Measurements from ENCODE around the gene CFAP90. TPM values are rescaled to one million over a fixed set of nuclear protein-coding genes. Genes with fewer than 3 reads are reported as not detected.
A peak's percentile ranks its signal among the peaks of the same experiment; 100 is the strongest.

The CFAP90 gene
- total RNA-seq, 1 donor from 2014 or later, result not detected

GRCh38 chr5:7822449-7822848 is 28.5 kb downstream of the CFAP90 start:
- no peak for TF ChIP-seq CTCF (IDR thresholded peaks at IDR 0.05; ENCODE audit: insufficient read depth, low read length, severe bottlenecking)
- Histone ChIP-seq H3K36me3 (ENCODE audit: control insufficient read depth, insufficient read depth, low read length) (no peaks in the 10 kb centered on the region), H3K4me3 (ENCODE audit: low read depth, low read length) (no peak overlapping the region), H3K27me3 (ENCODE audit: control insufficient read depth, insufficient read depth, low read length) (no peaks in the 10 kb centered on the region)
- FAIRE-seq, result no peak
- DNase-seq (ENCODE audit: low read depth), result no peak

- H3K27me3 ChIP-seq (ENCODE audit: control insufficient read depth, insufficient read depth, low read length), result no peaks in the 10 kb centered on the region
Observed at GRCh38 chr5:7816535-7816901, 34.4 kb downstream of the CFAP90 start.

GRCh38 chr5:7815892-7816534 is 34.9 kb downstream of the CFAP90 start:
- Histone ChIP-seq H3K4me3 (ENCODE audit: low read depth, low read length) (no peak overlapping the region), H3K36me3 (ENCODE audit: control insufficient read depth, insufficient read depth, low read length) (no peaks in the 10 kb centered on the region), H3K27me3 (ENCODE audit: control insufficient read depth, insufficient read depth, low read length) (no peaks in the 10 kb centered on the region)
- DNase-seq (ENCODE audit: low read depth), result peak; percentile 15
- TF ChIP-seq CTCF (IDR thresholded peaks at IDR 0.05; ENCODE audit: insufficient read depth, low read length, severe bottlenecking), result peak; percentile 89
- FAIRE-seq, result no peak

More at GRCh38 chr5:7816535-7816901, 34.4 kb downstream of the CFAP90 start:
- no peak overlapping the region for H3K4me3 ChIP-seq (ENCODE audit: low read depth, low read length)
- no peak for TF ChIP-seq CTCF (IDR thresholded peaks at IDR 0.05; ENCODE audit: insufficient read depth, low read length, severe bottlenecking)
- FAIRE-seq (no peak), DNase-seq (ENCODE audit: low read depth) (no peak)
- H3K36me3 ChIP-seq (ENCODE audit: control insufficient read depth, insufficient read depth, low read length), result no peaks in the 10 kb centered on the region

- H3K4me3 ChIP-seq (ENCODE audit: low read depth, low read length), result no peak overlapping the region
- FAIRE-seq, result no peak
- no peaks in the 10 kb centered on the region for H3K27me3 ChIP-seq (ENCODE audit: control insufficient read depth, insufficient read depth, low read length)
- no peak for TF ChIP-seq CTCF (IDR thresholded peaks at IDR 0.05; ENCODE audit: insufficient read depth, low read length, severe bottlenecking)
- DNase-seq (ENCODE audit: low read depth), result no peak
- no peaks in the 10 kb centered on the region for H3K36me3 ChIP-seq (ENCODE audit: control insufficient read depth, insufficient read depth, low read length)
Observed at GRCh38 chr5:7814816-7815215, 36.1 kb downstream of the CFAP90 start.

GRCh38 chr5:7813576-7813975 is 37.4 kb downstream of the CFAP90 start:
- TF ChIP-seq CTCF (IDR thresholded peaks at IDR 0.05; ENCODE audit: insufficient read depth, low read length, severe bottlenecking), result no peak
- H3K36me3 ChIP-seq (ENCODE audit: control insufficient read depth, insufficient read depth, low read length), result no peaks in the 10 kb centered on the region
- no peak overlapping the region for H3K4me3 ChIP-seq (ENCODE audit: low read depth, low read length)
- FAIRE-seq (no peak), DNase-seq (ENCODE audit: low read depth) (no peak)
- no peaks in the 10 kb centered on the region for H3K27me3 ChIP-seq (ENCODE audit: control insufficient read depth, insufficient read depth, low read length)

GRCh38 chr5:7813007-7813406 is 37.9 kb downstream of the CFAP90 start:
- no peak for FAIRE-seq
- Histone ChIP-seq H3K36me3 (ENCODE audit: control insufficient read depth, insufficient read depth, low read length) (no peaks in the 10 kb centered on the region), H3K27me3 (ENCODE audit: control insufficient read depth, insufficient read depth, low read length) (no peaks in the 10 kb centered on the region), H3K4me3 (ENCODE audit: low read depth, low read length) (no peak overlapping the region)
- no peak for DNase-seq (ENCODE audit: low read depth)
- TF ChIP-seq CTCF (IDR thresholded peaks at IDR 0.05; ENCODE audit: insufficient read depth, low read length, severe bottlenecking), result no peak
